Heart left ventricle (tissue), 16 donors: Measurements from ENCODE around the gene TBCD. TPM values are rescaled to one million over a fixed set of nuclear protein-coding genes. Genes with fewer than 3 reads are reported as not detected.

Source experiments
- ATAC-seq, 4 donors: fragments of 200-7000 bp; cut with Tn5 transposase; one replicate each; pipeline ENCODE4 v1.9.1; 2020 to 2022; ENCODE audit warnings: moderate library complexity in 4 of 4, mild to moderate bottlenecking in 3 of 4, moderate number of reproducible peaks in 1 of 4
- DNase-seq, 5 donors: peaks; one replicate each; pipeline ENCODE4 v3.0.0-alpha.2; 2020
- H3K27ac ChIP-seq, 12 donors: fragments of 200-600 bp; sonication (generic) in 4 of 12; one replicate each; pipeline versions ENCODE4 v1.5.0 to v1.8.0; 2016 to 2022; ENCODE audit warnings: mild to moderate bottlenecking in 2 of 12
- H3K27me3 ChIP-seq, 9 donors: fragments of 200-600 bp; sonication (generic) in 2 of 9; one replicate each; pipeline versions ENCODE4 v1.5.1 to v1.8.0; 2016 to 2022; ENCODE audit warnings: mild to moderate bottlenecking in 3 of 9
- H3K36me3 ChIP-seq, 9 donors: fragments of 200-600 bp; sonication (generic) in 2 of 9; one replicate each; pipeline versions ENCODE4 v1.5.0 to v1.8.0; 2018 to 2022; ENCODE audit warnings: mild to moderate bottlenecking in 2 of 9
- H3K4me1 ChIP-seq, 12 donors: fragments of 200-600 bp; sonication (generic) in 4 of 12; one replicate each; pipeline versions ENCODE4 v1.5.0 to v1.8.0; 2016 to 2022; ENCODE audit warnings: mild to moderate bottlenecking in 3 of 12
- H3K4me3 ChIP-seq, 12 donors: fragments of 200-600 bp; sonication (generic) in 4 of 12; one replicate each; pipeline versions ENCODE4 v1.5.0 to v1.8.0; 2017 to 2022; ENCODE audit warnings: mild to moderate bottlenecking in 9 of 12, moderate library complexity in 4 of 12
- H3K9me3 ChIP-seq, 12 donors: fragments of 200-600 bp; sonication (generic) in 4 of 12; one replicate each; pipeline versions ENCODE4 v1.5.0 to v1.8.0; 2016 to 2022; ENCODE audit warnings: mild to moderate bottlenecking in 1 of 12
- CTCF ChIP-seq, 12 donors: fragments of 200-600 bp; sonication (generic) in 4 of 12; IDR thresholded peaks; one replicate each; pipeline versions ENCODE4 v1.5.0 to v1.8.0; 2018 to 2022; ENCODE audit warnings: antibody characterized with exemption in 12 of 12, mild to moderate bottlenecking in 5 of 12
- POLR2A ChIP-seq, 2 donors: fragments of 450-650 bp; IDR thresholded peaks; one replicate each; pipeline ENCODE4 v1.6.1; 2017; ENCODE audit warnings: antibody characterized with exemption in 2 of 2, mild to moderate bottlenecking in 2 of 2, moderate library complexity in 2 of 2
- WGBS, 4 donors: extraction: QIAGEN DNeasy Blood & Tissue Kit in 2 of 4; methylation state at CpG; one replicate each; pipeline versions ENCODE4 v1.1.5 to v1.1.7; 2013 to 2018; 5-methylcytosine and 5-hydroxymethylcytosine counted together
- intact Hi-C, 10 donors: fragments of 100-400 bp; cut with DNase I; formaldehyde crosslinking; loops; one replicate each; pipeline versions ENCODE4 v1.11.1 to v1.14.2; 2022
- polyA plus RNA-seq, 2 donors: library from polyadenylated mRNA; stranded (reverse); fragments of 200-250 nt; gene quantifications; one replicate each; pipeline ENCODE4 v1.2.3, GENCODE V29; 2013
- total RNA-seq, 9 donors: library from RNA; depleted of rRNA in 2 of 9; stranded (reverse); fragments of >200 nt in 2 of 9; fragmentation: NEBNext Ultra II Directional in 3 of 9; extraction: Animal tissue kit (Norgen Biotek cat#: 25700) in 3 of 9; gene quantifications; one replicate each; pipeline versions ENCODE4 v1.1.0 to v1.2.4, GENCODE V29; 2016 to 2023
- donor health status: ischemic (EF 13 %, LVEDD 7.1; RV severe dilation, severe dysfunction).
- donor health status: healthy with polysubstance abuse.
- donor health status: DM: no; HTN: yes; CAD: no.
- donor health status: DM: no; HTN: no; CAD: no.
- donor health status: ischemic (EF 25% LVEDD 6.9; RV normal size, moderate dysfunction).
- donor health status: ischemic (EF 25% LVEDD 5.7; RV mildly dilated, moderate dysfunction).
- donor health status: healthy.
- donor health status: DM: yes; HTN: yes; CAD: no.
- donor health status: ischemic (EF 35%, LVEDD 5.7; RV mildly dilated, moderate dysfunction).
- donor health status: nonischemic (EF 11% LVEDD 7.7; RV severe dilation, severe dysfunction).
- donor health status: DM: yes; HTN: yes; CAD: no.
- donor health status: PGD.
- donor health status: ischemic (EF 29% LVEDD 5.4; RV normal size, mild dysfunction).
- donor health status: nonischemic (EF 23%, LVEDD 6.1; RV moderate dilation, normal function).

The TBCD gene
- total and polyA plus RNA-seq, 11 donors = 36.9 to 98.4 (median 58.5) TPM

GRCh38 chr17:82922646-82923045 lies 170.8 kb downstream of the TBCD start:
- Histone ChIP-seq H3K4me1 (peaks cover 0 to under 1% (median 0%) of the 10 kb centered on the region in 12 donors), H3K27me3 (no peaks in the 10 kb centered on the region), H3K4me3 (no peak overlapping the region), H3K36me3 (peaks cover 0 to 76% (median 52%) of the 10 kb centered on the region in 9 donors), H3K27ac (no peak overlapping the region), H3K9me3 (no peaks in the 10 kb centered on the region)
- intact Hi-C loops = no loop called here
- WGBS, 4 donors = 91 to 95% (median 93%) methylated on average over 18 to 19 of the region's 19 CpGs
- peak in 3 of 5 donors; percentile 18 to 51 (median 18) for DNase-seq
- ATAC-seq = peak in 1 of 4 donors; percentile 15
- TF ChIP-seq CTCF (IDR thresholded peaks at IDR 0.05) (no peak), POLR2A (IDR thresholded peaks at IDR 0.05) (no peak)

GRCh38 chr17:82923366-82924113 lies 171.7 kb downstream of the TBCD start:
- no peaks in the 10 kb centered on the region for H3K9me3 ChIP-seq
- H3K4me1 ChIP-seq = no peaks in the 10 kb centered on the region
- H3K36me3 ChIP-seq = peaks cover 0 to 85% (median 61%) of the 10 kb centered on the region in 9 donors
- peak in 3 of 5 donors; percentile 16 to 54 (median 18) for DNase-seq
- no peaks in the 10 kb centered on the region for H3K27me3 ChIP-seq
- ATAC-seq = no peak
- no peak for TF ChIP-seq POLR2A (IDR thresholded peaks at IDR 0.05)
- no peak for TF ChIP-seq CTCF (IDR thresholded peaks at IDR 0.05)
- no peak overlapping the region for H3K4me3 ChIP-seq
- H3K27ac ChIP-seq = no peak overlapping the region
- WGBS, 4 donors = 87 to 94% (median 94%) methylated on average over 25 of the region's 25 CpGs
- intact Hi-C loops = no loop called here

- peaks cover 0 to 90% (median 67%) of the 10 kb centered on the region in 9 donors for H3K36me3 ChIP-seq
- DNase-seq = peak in 2 of 5 donors; percentile 5 to 37
- no peaks in the 10 kb centered on the region for H3K27me3 ChIP-seq
- no peak overlapping the region for H3K4me3 ChIP-seq
- no peaks in the 10 kb centered on the region for H3K9me3 ChIP-seq
- no peaks in the 10 kb centered on the region for H3K4me1 ChIP-seq
- no peak for ATAC-seq
- intact Hi-C loops = no loop called here
- H3K27ac ChIP-seq = no peak overlapping the region
- TF ChIP-seq POLR2A (IDR thresholded peaks at IDR 0.05) (no peak), CTCF (IDR thresholded peaks at IDR 0.05) (no peak)
- 94 to 97% (median 95%) methylated on average over 13 of the region's 13 CpGs for WGBS, 4 donors
Observed at GRCh38 chr17:82924214-82924613, 172.3 kb downstream of the TBCD start.

GRCh38 chr17:82924812-82925211 lies 172.9 kb downstream of the TBCD start:
- Histone ChIP-seq H3K4me3 (no peak overlapping the region), H3K9me3 (no peaks in the 10 kb centered on the region), H3K27ac (no peak overlapping the region), H3K36me3 (peaks cover 0 to 89% (median 73%) of the 10 kb centered on the region in 9 donors), H3K27me3 (no peaks in the 10 kb centered on the region), H3K4me1 (no peaks in the 10 kb centered on the region)
- TF ChIP-seq POLR2A (IDR thresholded peaks at IDR 0.05) (no peak), CTCF (IDR thresholded peaks at IDR 0.05) (no peak)
- intact Hi-C loops = no loop called here
- WGBS, 4 donors = 90 to 94% (median 92%) methylated on average over 19 of the region's 19 CpGs
- DNase-seq = peak in 3 of 5 donors; percentile 17 to 47 (median 22)
- no peak for ATAC-seq
